H1 (cell line): ENCODE data around the gene CD96. TPM values are rescaled to one million over a fixed set of nuclear protein-coding genes. Genes with fewer than 3 reads are reported as not detected.

Source experiments
- CTCF ChIA-PET: fragments of 300-600 bp; sonication (Branson Sonifier 250); formaldehyde crosslinking; loops from one replicate; lab custom pipeline; 2021; ENCODE audit not compliant: partially characterized antibody; lab: Charles Lee
- POLR2A ChIA-PET: fragments of 300-600 bp; sonication (Branson Sonifier 250); formaldehyde crosslinking; loops from one replicate; lab custom pipeline; 2021; ENCODE audit warnings: inconsistent platforms; ENCODE audit not compliant: partially characterized antibody; lab: Charles Lee
- DNase-seq, 2 experiments: peaks; one replicate each; pipeline versions ENCODE4 v3.0.0 to v3.0.0-alpha.2; 2010 to 2022; ENCODE audit warnings: low spot score in 2 of 2, low read depth in 1 of 2, mixed read lengths in 1 of 2
- FAIRE-seq: peaks from 2 replicates; lab custom pipeline; 2011; peaks lifted over from hg19 to GRCh38; lab: Jason Lieb, UNC
- H2AFZ ChIP-seq: 2 replicates; pipeline ENCODE4 v1.8.1; 2012; ENCODE audit warnings: low read length, inconsistent platforms
- H2AK5ac ChIP-seq: 2 replicates; pipeline ENCODE4 v1.6.1; 2013; ENCODE audit warnings: low read depth, low read length
- H2BK120ac ChIP-seq: replicated peaks from 2 replicates; pipeline ENCODE3; 2013; ENCODE audit warnings: low read depth, low read length, inconsistent platforms
- H2BK12ac ChIP-seq: 2 replicates; pipeline ENCODE4 v1.6.1; 2013; ENCODE audit warnings: low read depth, low read length
- H2BK15ac ChIP-seq: 2 replicates; pipeline ENCODE4 v1.6.1; 2013; ENCODE audit warnings: low read length
- H2BK20ac ChIP-seq: 2 replicates; pipeline ENCODE4 v1.6.1; 2013; ENCODE audit warnings: low read length
- H2BK5ac ChIP-seq: 2 replicates; pipeline ENCODE4 v1.6.1; 2013; ENCODE audit warnings: low read depth, low read length
- H3K14ac ChIP-seq: 2 replicates; pipeline ENCODE4 v1.6.1; 2013; ENCODE audit warnings: inconsistent platforms; ENCODE audit not compliant: insufficient read length
- H3K18ac ChIP-seq: 2 replicates; pipeline ENCODE4 v1.6.1; 2013; ENCODE audit warnings: low read length; ENCODE audit errors: extremely low read depth
- H3K23ac ChIP-seq: 2 replicates; pipeline ENCODE4 v1.6.1; 2013; ENCODE audit warnings: inconsistent platforms; ENCODE audit not compliant: insufficient read length
- H3K23me2 ChIP-seq: 2 replicates; pipeline ENCODE4 v1.6.1; 2013; ENCODE audit warnings: low read depth, low read length
- H3K27ac ChIP-seq: 2 replicates; pipeline ENCODE4 v1.6.1; 2011; ENCODE audit warnings: low read depth, low read length, inconsistent platforms
- H3K27me3 ChIP-seq, 4 experiments: replicated peaks in 1 of 4; 1 replicate in 1 of 4; 2 replicates in 3 of 4; pipeline versions ENCODE4 v1.6.1 to v1.8.1; 2011 to 2013; ENCODE audit warnings: low read length in 3 of 4, mild to moderate bottlenecking in 3 of 4, inconsistent platforms in 2 of 4, mixed read lengths in 2 of 4, moderate library complexity in 1 of 4; ENCODE audit not compliant: control insufficient read depth in 3 of 4, insufficient read depth in 3 of 4; ENCODE audit errors: extremely low read depth in 1 of 4
- H3K36me3 ChIP-seq, 4 experiments: 2 replicates each; pipeline versions ENCODE4 v1.6.1 to v1.8.1; 2011 to 2013; ENCODE audit warnings: mild to moderate bottlenecking in 4 of 4, low read length in 3 of 4, moderate library complexity in 2 of 4, control low read depth in 1 of 4, inconsistent platforms in 1 of 4; ENCODE audit not compliant: insufficient read depth in 4 of 4, control insufficient read depth in 2 of 4
- H3K4ac ChIP-seq: replicated peaks from 2 replicates; pipeline ENCODE3; 2013; ENCODE audit warnings: low read length, low read depth, mixed read lengths, inconsistent platforms; ENCODE audit not compliant: insufficient read length
- H3K4me1 ChIP-seq, 4 experiments: replicated peaks in 1 of 4; 1 replicate in 1 of 4; 2 replicates in 3 of 4; pipeline versions ENCODE4 v1.6.1 to v1.8.1; 2011 to 2013; ENCODE audit warnings: low read length in 3 of 4, inconsistent platforms in 2 of 4, mixed read lengths in 1 of 4; ENCODE audit not compliant: insufficient read depth in 4 of 4, control insufficient read depth in 3 of 4
- H3K4me2 ChIP-seq, 2 experiments: 2 replicates each; pipeline versions ENCODE4 v1.6.1 to v1.8.1; 2011 to 2013; ENCODE audit warnings: low read depth in 2 of 2, low read length in 2 of 2, control low read depth in 1 of 2, inconsistent platforms in 1 of 2, mild to moderate bottlenecking in 1 of 2; ENCODE audit not compliant: insufficient read depth in 1 of 2
- H3K4me3 ChIP-seq, 4 experiments: fragments of 200-600, 300-600 bp in 1 of 4; sonication (generic), shearing (Covaris generic), sonication (Bioruptor Twin) in 1 of 4; 2 replicates each; pipeline versions ENCODE4 v1.5.1 to v1.8.1; 2011 to 2016; ENCODE audit warnings: low read length in 4 of 4, low read depth in 3 of 4, control low read depth in 2 of 4, inconsistent platforms in 2 of 4, mild to moderate bottlenecking in 2 of 4, mixed read lengths in 1 of 4, moderate library complexity in 1 of 4; ENCODE audit not compliant: insufficient read depth in 2 of 4; ENCODE audit errors: extremely low read depth in 1 of 4
- H3K56ac ChIP-seq: replicated peaks from 2 replicates; pipeline ENCODE3; 2013; ENCODE audit warnings: low read depth, mild to moderate bottlenecking, mixed read lengths, low read length, inconsistent platforms; ENCODE audit not compliant: insufficient read length
- H3K79me1 ChIP-seq: 2 replicates; pipeline ENCODE4 v1.6.1; 2013; ENCODE audit warnings: low read depth, low read length, control low read depth
- H3K79me2 ChIP-seq, 2 experiments: 2 replicates each; pipeline versions ENCODE4 v1.6.1 to v1.8.1; 2012 to 2013; ENCODE audit warnings: low read length in 2 of 2, mild to moderate bottlenecking in 2 of 2, inconsistent platforms in 1 of 2; ENCODE audit not compliant: insufficient read depth in 2 of 2, control insufficient read depth in 1 of 2
- H3K9ac ChIP-seq, 4 experiments: replicated peaks in 1 of 4; 1 replicate in 1 of 4; 2 replicates in 3 of 4; pipeline versions ENCODE4 v1.6.1 to v1.8.1; 2011 to 2013; ENCODE audit warnings: low read depth in 3 of 4, low read length in 3 of 4, control low read depth in 2 of 4, mild to moderate bottlenecking in 2 of 4, moderate library complexity in 2 of 4, inconsistent platforms in 1 of 4; ENCODE audit errors: extremely low read depth in 1 of 4
- H3K9me3 ChIP-seq, 2 experiments: 2 replicates each; pipeline versions ENCODE4 v1.6.1 to v1.8.1; 2012 to 2013; ENCODE audit warnings: mild to moderate bottlenecking in 2 of 2, moderate library complexity in 2 of 2, control low read depth in 1 of 2, inconsistent platforms in 1 of 2, low read depth in 1 of 2, low read length in 1 of 2, mixed read lengths in 1 of 2; ENCODE audit not compliant: insufficient read depth in 2 of 2
- H4K20me1 ChIP-seq, 2 experiments: replicated peaks in 1 of 2; 2 replicates each; pipeline versions ENCODE3 to v1.8.1; 2011 to 2013; ENCODE audit warnings: inconsistent platforms in 2 of 2, low read length in 2 of 2, mild to moderate bottlenecking in 1 of 2; ENCODE audit not compliant: insufficient read depth in 2 of 2, control insufficient read depth in 1 of 2
- H4K5ac ChIP-seq: 2 replicates; pipeline ENCODE4 v1.6.1; 2013; ENCODE audit warnings: low read length, low read depth, mixed read lengths, inconsistent platforms; ENCODE audit not compliant: insufficient read length
- H4K8ac ChIP-seq: 2 replicates; pipeline ENCODE4 v1.8.0; 2013; ENCODE audit warnings: mild to moderate bottlenecking, moderate library complexity, low read length, inconsistent platforms; ENCODE audit not compliant: insufficient read depth; ENCODE audit errors: extremely low read depth
- H4K91ac ChIP-seq: replicated peaks from 2 replicates; pipeline ENCODE3; 2013; ENCODE audit warnings: low read length, mixed read lengths, inconsistent platforms; ENCODE audit not compliant: insufficient read length
- ASH2L ChIP-seq: fragments of 200-600, 300-600 bp; sonication (generic); IDR thresholded peaks from one replicate; pipeline ENCODE4 v1.7.1; 2017; ENCODE audit warnings: low read length
- ATF2 ChIP-seq: IDR thresholded peaks from 2 replicates; pipeline ENCODE4 v1.6.1; 2012; ENCODE audit warnings: low read length, inconsistent platforms
- BACH1 ChIP-seq: IDR thresholded peaks from 2 replicates; pipeline ENCODE4 v1.6.1; 2012; ENCODE audit warnings: low read length, improper control_type of control experiment
- BRCA1 ChIP-seq: IDR thresholded peaks from 2 replicates; pipeline ENCODE4 v1.6.1; 2012; ENCODE audit warnings: low read depth, low read length, improper control_type of control experiment
- GABPA ChIP-seq: IDR thresholded peaks from 2 replicates; pipeline ENCODE4 v1.6.1; 2011; ENCODE audit warnings: mild to moderate bottlenecking, low read length, moderate library complexity, borderline replicate concordance; ENCODE audit not compliant: insufficient read depth
- JUN ChIP-seq: IDR thresholded peaks from 2 replicates; pipeline ENCODE4 v1.6.1; 2011; ENCODE audit warnings: low read depth, mild to moderate bottlenecking, improper control_type of control experiment, low read length
- JUND ChIP-seq: IDR thresholded peaks from 2 replicates; pipeline ENCODE4 v1.6.1; 2011; ENCODE audit warnings: mild to moderate bottlenecking, improper control_type of control experiment, low read length
- KDM1A ChIP-seq: fragments of 200-600, 300-600 bp; sonication (generic); IDR thresholded peaks from 2 replicates; pipeline ENCODE4 v1.7.1; 2016; ENCODE audit warnings: mild to moderate bottlenecking, low read length, borderline replicate concordance
- POLR2A ChIP-seq, 2 experiments: IDR thresholded peaks; 1 replicate in 1 of 2; 2 replicates in 1 of 2; pipeline ENCODE4 v1.6.1; 2011; ENCODE audit warnings: low read depth in 2 of 2, low read length in 2 of 2, mild to moderate bottlenecking in 2 of 2; ENCODE audit errors: control extremely low read depth in 1 of 2
- POLR2AphosphoS5 ChIP-seq: IDR thresholded peaks from 2 replicates; pipeline ENCODE4 v1.6.1; 2011; ENCODE audit warnings: low read depth, low read length
- RAD21 ChIP-seq, 2 experiments: IDR thresholded peaks in 1 of 2; conservative IDR thresholded peaks in 1 of 2; 2 replicates each; pipeline ENCODE4 v1.6.1; 2011; ENCODE audit warnings: low read depth in 2 of 2, low read length in 2 of 2, improper control_type of control experiment in 1 of 2, inconsistent platforms in 1 of 2, mild to moderate bottlenecking in 1 of 2, moderate library complexity in 1 of 2
- SAP30 ChIP-seq: fragments of 300-600 bp; sonication (generic); IDR thresholded peaks from 2 replicates; pipeline ENCODE4 v1.7.1; 2012; ENCODE audit warnings: low read length, moderate library complexity, mild to moderate bottlenecking, inconsistent platforms; ENCODE audit not compliant: insufficient read depth, insufficient replicate concordance
- SP2 ChIP-seq: IDR thresholded peaks from 2 replicates; pipeline ENCODE4 v1.6.1; 2012; ENCODE audit warnings: mild to moderate bottlenecking, low read length, inconsistent platforms
- SRF ChIP-seq: IDR thresholded peaks from 2 replicates; pipeline ENCODE4 v1.6.1; 2011; ENCODE audit warnings: mild to moderate bottlenecking, low read depth, low read length, moderate library complexity
- WGBS, 2 experiments: shearing (Covaris generic) in 1 of 2; methylation state at CpG; one replicate each; pipeline versions ENCODE4 v1.1.6 to v1.1.7; 2013 to 2015; ENCODE audit warnings: low lambda C conversion rate in 2 of 2, mixed read lengths in 2 of 2, inconsistent platforms in 1 of 2, low coverage in 1 of 2, missing lambda C conversion rate in 1 of 2; ENCODE audit not compliant: insufficient replicate concordance in 2 of 2, insufficient coverage in 1 of 2, insufficient read length in 1 of 2; ENCODE audit errors: extremely low coverage in 1 of 2, missing lambda C conversion rate in 1 of 2; 5-methylcytosine and 5-hydroxymethylcytosine counted together
- polyA plus RNA-seq, 7 experiments: library from polyadenylated mRNA; depleted of rRNA in 3 of 7; stranded (reverse) in 5 of 7; unstranded in 2 of 7; fragments of >200 nt in 5 of 7; fragments of 200-250 nt in 2 of 7; gene quantifications; 1 replicate in 5 of 7; 2 replicates in 1 of 7; 4 replicates in 1 of 7; pipeline versions ENCODE4 v1.2.1 to v1.2.3, GENCODE V29; 2011 to 2013; ENCODE audit warnings: missing spikeins in 2 of 7, mixed read lengths in 2 of 7
- total RNA-seq: library from RNA; stranded (reverse); fragmentation: NEBNext Ultra II Directional; extraction: Animal tissue kit (Norgen Biotek cat#: 25700); gene quantifications from 2 replicates; pipeline ENCODE4 v1.2.1, GENCODE V29; 2021

Gene CD96
- total and polyA plus RNA-seq, 2 of the 8 experiments (the other 6 are each of a cell fraction or from before 2014, with no cell fraction given) = not detected

- H3K4me1 ChIP-seq = no peaks in the 10 kb centered on the region
- no peak overlapping the region for H3K4me3 ChIP-seq
- DNase-seq = no peak
- no peaks in the 10 kb centered on the region for H3K23me2 ChIP-seq
- no peak overlapping the region for H2AFZ ChIP-seq
- H3K18ac ChIP-seq = no peak overlapping the region
- no peak overlapping the region for H4K8ac ChIP-seq
- no peak overlapping the region for H2BK15ac ChIP-seq
- no peak overlapping the region for H3K27ac ChIP-seq
- no peak overlapping the region for H3K4ac ChIP-seq
- POLR2A ChIA-PET = no interaction called here
- no peak overlapping the region for H3K56ac ChIP-seq
- no peaks in the 10 kb centered on the region for H3K36me3 ChIP-seq
- H2BK20ac ChIP-seq = no peak overlapping the region
- no peaks in the 10 kb centered on the region for H3K79me2 ChIP-seq
- H2AK5ac ChIP-seq = no peak overlapping the region
- H4K20me1 ChIP-seq = no peaks in the 10 kb centered on the region
- H4K91ac ChIP-seq = no peak overlapping the region
- H2BK12ac ChIP-seq = no peak overlapping the region
- WGBS, 2 experiments = 88% methylated on average over 2 of the region's 2 CpGs; no CpG with 5 or more reads in 1 of the 2 experiments
- no peaks in the 10 kb centered on the region for H3K9me3 ChIP-seq
- CTCF ChIA-PET = no interaction called here
- FAIRE-seq = no peak
- no peak overlapping the region for H3K4me2 ChIP-seq
- H3K23ac ChIP-seq = no peak overlapping the region
- no peak overlapping the region for H2BK5ac ChIP-seq
- no peaks in the 10 kb centered on the region for H3K79me1 ChIP-seq
- H3K14ac ChIP-seq = no peak overlapping the region
- no peaks in the 10 kb centered on the region for H3K27me3 ChIP-seq
- no peak overlapping the region for H4K5ac ChIP-seq
- no peak overlapping the region for H2BK120ac ChIP-seq
- no peak overlapping the region for H3K9ac ChIP-seq
- no peak for TF ChIP-seq POLR2AphosphoS5
- no peak for TF ChIP-seq SP2
- TF ChIP-seq JUN = no peak
- TF ChIP-seq BACH1 = no peak
- no peak for TF ChIP-seq ASH2L
- TF ChIP-seq BRCA1 = no peak
- TF ChIP-seq JUND = no peak
- no peak for TF ChIP-seq KDM1A
- TF ChIP-seq SRF = no peak
- no peak for TF ChIP-seq GABPA
- no peak for TF ChIP-seq RAD21 (IDR thresholded peaks at IDR 0.05 in 1 of 2, conservative IDR thresholded peaks at IDR 0.05 in 1 of 2; ENCODE audit: low read depth in 2 of 2, low read length in 2 of 2)
- TF ChIP-seq POLR2A (IDR thresholded peaks at IDR 0.05; ENCODE audit: control extremely low read depth in 1 of 2, low read depth in 2 of 2, low read length in 2 of 2) = no peak
- no peak for TF ChIP-seq ATF2
- TF ChIP-seq SAP30 = no peak
Measured at GRCh38 chr3:111605493-111605892, 63.5 kb downstream of the CD96 start.
